HEK293T (cell line): Measurements from ENCODE around the gene SCMH1.

Source experiments
- BHLHE40 ChIP-seq: fragments of 450-650 bp; IDR thresholded peaks from 2 replicates; pipeline ENCODE4 v1.6.1; 2016; ENCODE audit warnings: mild to moderate bottlenecking, moderate library complexity, borderline replicate concordance
- CTBP1 ChIP-seq: fragments of 450-650 bp; IDR thresholded peaks from 2 replicates; pipeline ENCODE4 v1.6.1; 2016; ENCODE audit warnings: borderline replicate concordance
- ELF4 ChIP-seq: fragments of 450-650 bp; IDR thresholded peaks from 2 replicates; pipeline ENCODE4 v1.6.1; 2017; ENCODE audit warnings: antibody characterized with exemption
- FOXA1 ChIP-seq: fragments of 450-650 bp; IDR thresholded peaks from 2 replicates; pipeline ENCODE4 v1.6.1; 2016; ENCODE audit warnings: mild to moderate bottlenecking
- FOXK2 ChIP-seq: fragments of 450-650 bp; IDR thresholded peaks from 2 replicates; pipeline ENCODE4 v1.6.1; 2016; ENCODE audit warnings: mild to moderate bottlenecking
- FOXM1 ChIP-seq: fragments of 450-650 bp; IDR thresholded peaks from 2 replicates; pipeline ENCODE4 v1.6.1; 2017; ENCODE audit warnings: mild to moderate bottlenecking, borderline replicate concordance
- L3MBTL2 ChIP-seq: fragments of 450-650 bp; conservative IDR thresholded peaks from 2 replicates; pipeline ENCODE4 v1.6.1; 2016; ENCODE audit warnings: mild to moderate bottlenecking
- LEF1 ChIP-seq: fragments of 450-650 bp; IDR thresholded peaks from 2 replicates; pipeline ENCODE4 v1.6.1; 2017; ENCODE audit warnings: mild to moderate bottlenecking, borderline replicate concordance
- NFRKB ChIP-seq: fragments of 450-650 bp; IDR thresholded peaks from 2 replicates; pipeline ENCODE4 v1.6.1; 2016; ENCODE audit warnings: mild to moderate bottlenecking, moderate library complexity
- SP1 ChIP-seq: fragments of 450-650 bp; IDR thresholded peaks from 2 replicates; pipeline ENCODE4 v1.6.1; 2017
- SUZ12 ChIP-seq: fragments of 450-650 bp; IDR thresholded peaks from 2 replicates; pipeline ENCODE4 v1.6.1; 2016; ENCODE audit warnings: mild to moderate bottlenecking
- TARDBP ChIP-seq: fragments of 450-650 bp; IDR thresholded peaks from 2 replicates; pipeline ENCODE4 v1.6.1; 2016
- ZNF384 ChIP-seq: fragments of 450-650 bp; IDR thresholded peaks from 2 replicates; pipeline ENCODE4 v1.6.1; 2016
- TF ChIP-seq, protein P1 (sequence below): fragments of 450-650 bp; IDR thresholded peaks from 2 replicates; pipeline ENCODE4 v1.6.1; 2016

DNA sequence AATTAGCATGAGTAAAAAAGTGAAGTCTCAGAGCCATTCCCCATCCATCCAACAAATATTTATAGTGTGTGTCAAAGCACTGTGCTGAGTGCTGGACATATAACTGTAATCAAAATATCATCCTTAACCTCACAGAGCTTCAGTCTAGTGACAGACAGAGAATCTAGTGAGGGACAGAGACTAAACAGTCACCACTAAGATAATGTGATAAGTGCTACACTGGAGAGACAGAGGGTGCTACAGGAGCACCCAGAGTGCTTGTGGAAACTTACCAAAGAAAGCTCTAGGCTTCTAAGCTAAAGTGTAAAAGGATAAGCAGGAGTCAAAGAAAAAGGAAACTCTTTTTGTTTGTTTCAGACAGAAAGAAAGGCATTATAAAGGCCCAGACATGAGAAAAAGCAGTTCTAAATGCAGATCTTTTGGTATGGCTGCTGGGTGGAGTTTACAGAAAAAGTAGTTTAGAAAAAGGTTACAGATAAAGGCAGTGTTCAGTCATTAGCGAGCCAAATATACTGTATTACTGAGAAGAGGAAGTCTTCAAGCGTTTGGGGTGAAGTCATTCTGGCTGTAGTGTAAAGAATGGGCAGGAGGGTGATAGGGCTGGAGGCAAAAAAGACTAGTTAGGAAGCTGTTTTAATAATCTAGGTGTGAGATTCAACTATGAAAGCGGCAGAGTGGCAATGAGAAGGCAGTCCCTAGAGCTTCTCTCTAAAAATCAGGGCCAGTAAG is 83.8 kb downstream of the SCMH1 start:
- TF ChIP-seq FOXM1 (no peak), FOXA1 (no peak), SUZ12 (no peak), ZNF384 (no peak), NFRKB (no peak), BHLHE40 (no peak), ELF4 (no peak), TARDBP (no peak), CTBP1 (no peak), LEF1 (no peak), FOXK2 (no peak), L3MBTL2 (no peak), SP1 (no peak)
- TF ChIP-seq, protein P1, sequence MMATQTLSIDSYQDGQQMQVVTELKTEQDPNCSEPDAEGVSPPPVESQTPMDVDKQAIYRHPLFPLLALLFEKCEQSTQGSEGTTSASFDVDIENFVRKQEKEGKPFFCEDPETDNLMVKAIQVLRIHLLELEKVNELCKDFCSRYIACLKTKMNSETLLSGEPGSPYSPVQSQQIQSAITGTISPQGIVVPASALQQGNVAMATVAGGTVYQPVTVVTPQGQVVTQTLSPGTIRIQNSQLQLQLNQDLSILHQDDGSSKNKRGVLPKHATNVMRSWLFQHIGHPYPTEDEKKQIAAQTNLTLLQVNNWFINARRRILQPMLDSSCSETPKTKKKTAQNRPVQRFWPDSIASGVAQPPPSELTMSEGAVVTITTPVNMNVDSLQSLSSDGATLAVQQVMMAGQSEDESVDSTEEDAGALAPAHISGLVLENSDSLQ: no peak
